IMR-90 (cell line): ENCODE data around the gene MAN2C1. TPM values are rescaled to one million over a fixed set of nuclear protein-coding genes. Genes with fewer than 3 reads are reported as not detected.

Experiments used
- ATAC-seq: fragments of 200-7000 bp; cut with Tn5 transposase; 2 replicates; pipeline ENCODE4 v1.9.1; 2020; ENCODE audit warnings: low read depth, mild to moderate bottlenecking, moderate library complexity
- BruUV-seq: library from RNA; stranded (reverse); fragments of 400-500 nt; replicated peaks from 2 replicates; lab custom pipeline; 2021; lab: Mats Ljungman, UMichigan
- CTCF ChIA-PET: fragments of 300-600 bp; formaldehyde crosslinking; extraction: SDS; loops from one replicate; lab custom pipeline; 2021; ENCODE audit warnings: antibody characterized with exemption; lab: Yijun Ruan, JAX
- POLR2A ChIA-PET: fragments of 300-600 bp; sonication (Branson Sonifier 250); formaldehyde crosslinking; loops from one replicate; lab custom pipeline; 2022; ENCODE audit warnings: antibody characterized with exemption; ENCODE audit not compliant: unreplicated experiment; lab: Charles Lee
- DNase-seq: peaks from one replicate; pipeline ENCODE4 v3.0.0; 2013
- H2AFZ ChIP-seq: replicated peaks from 2 replicates; pipeline ENCODE3; 2013; ENCODE audit warnings: low read length, mild to moderate bottlenecking; ENCODE audit not compliant: poor library complexity
- H2AK5ac ChIP-seq: 2 replicates; pipeline ENCODE4 v1.6.1; 2013; ENCODE audit warnings: low read depth, low read length, inconsistent platforms
- H2AK9ac ChIP-seq: replicated peaks from 2 replicates; pipeline ENCODE3; 2013; ENCODE audit warnings: mild to moderate bottlenecking, low read depth, low read length, moderate library complexity; ENCODE audit not compliant: poor library complexity
- H2BK120ac ChIP-seq: 2 replicates; pipeline ENCODE4 v1.6.1; 2013; ENCODE audit warnings: low read depth, low read length, inconsistent platforms
- H2BK15ac ChIP-seq: 3 replicates; pipeline ENCODE4 v1.6.1; 2013; ENCODE audit warnings: low read depth, low read length, inconsistent platforms
- H2BK20ac ChIP-seq: 2 replicates; pipeline ENCODE4 v1.6.1; 2013; ENCODE audit warnings: low read depth, mild to moderate bottlenecking, inconsistent platforms, low read length, moderate library complexity
- H2BK5ac ChIP-seq: 2 replicates; pipeline ENCODE4 v1.6.1; 2013; ENCODE audit warnings: mild to moderate bottlenecking, low read depth, low read length, inconsistent platforms; ENCODE audit not compliant: poor library complexity, severe bottlenecking
- H3K14ac ChIP-seq: replicated peaks from 2 replicates; pipeline ENCODE4 v1.6.1; 2013; ENCODE audit warnings: low read depth, low read length, inconsistent platforms
- H3K18ac ChIP-seq: 2 replicates; pipeline ENCODE4 v1.6.1; 2013; ENCODE audit warnings: low read depth, low read length, control low read depth
- H3K23ac ChIP-seq: 2 replicates; pipeline ENCODE4 v1.6.1; 2013; ENCODE audit warnings: low read depth, low read length, inconsistent platforms
- H3K27ac ChIP-seq: 2 replicates; pipeline ENCODE4 v1.5.1; 2013; ENCODE audit warnings: mild to moderate bottlenecking, control low read depth, low read length; ENCODE audit not compliant: insufficient read depth
- H3K27me3 ChIP-seq: 2 replicates; pipeline ENCODE4 v1.6.1; 2013; ENCODE audit warnings: low read length; ENCODE audit not compliant: control insufficient read depth, insufficient read depth
- H3K36me3 ChIP-seq: 2 replicates; pipeline ENCODE4 v1.6.1; 2013; ENCODE audit warnings: low read length, mixed read lengths; ENCODE audit not compliant: control insufficient read depth, insufficient read depth
- H3K4ac ChIP-seq: 2 replicates; pipeline ENCODE4 v1.6.1; 2013; ENCODE audit warnings: low read depth, low read length, inconsistent platforms
- H3K4me1 ChIP-seq: 2 replicates; pipeline ENCODE4 v1.6.1; 2013; ENCODE audit warnings: low read length, mixed read lengths; ENCODE audit not compliant: control insufficient read depth, insufficient read depth
- H3K4me2 ChIP-seq: 2 replicates; pipeline ENCODE4 v1.6.1; 2013; ENCODE audit warnings: low read depth, mild to moderate bottlenecking, control low read depth, low read length, moderate library complexity
- H3K4me3 ChIP-seq: 2 replicates; pipeline ENCODE4 v1.5.1; 2013; ENCODE audit warnings: low read depth, mild to moderate bottlenecking, control low read depth, low read length, moderate library complexity; ENCODE audit not compliant: insufficient read depth
- H3K56ac ChIP-seq: 2 replicates; pipeline ENCODE4 v1.6.1; 2013; ENCODE audit warnings: low read length, inconsistent platforms; ENCODE audit not compliant: insufficient read depth; ENCODE audit errors: extremely low read depth
- H3K79me1 ChIP-seq, 2 experiments: 2 replicates each; pipeline ENCODE4 v1.6.1; 2013; ENCODE audit warnings: low read length in 2 of 2, inconsistent platforms in 1 of 2, low read depth in 1 of 2
- H3K9ac ChIP-seq: 2 replicates; pipeline ENCODE4 v1.6.1; 2013; ENCODE audit warnings: low read depth, low read length, control low read depth
- H3K9me1 ChIP-seq: 2 replicates; pipeline ENCODE4 v1.6.1; 2013; ENCODE audit warnings: low read length, inconsistent platforms; ENCODE audit not compliant: insufficient read depth
- H3K9me3 ChIP-seq: 2 replicates; pipeline ENCODE4 v1.6.1; 2013; ENCODE audit warnings: low read length; ENCODE audit not compliant: control insufficient read depth, insufficient read depth
- H4K20me1 ChIP-seq: 2 replicates; pipeline ENCODE4 v1.6.1; 2013; ENCODE audit warnings: low read length, inconsistent platforms; ENCODE audit not compliant: insufficient read depth
- H4K5ac ChIP-seq: 2 replicates; pipeline ENCODE4 v1.6.1; 2013; ENCODE audit warnings: mild to moderate bottlenecking, low read depth, low read length, control low read depth
- H4K8ac ChIP-seq, 2 experiments: 2 replicates each; pipeline ENCODE4 v1.6.1; 2013; ENCODE audit warnings: low read depth in 2 of 2, low read length in 2 of 2, control low read depth in 1 of 2, inconsistent platforms in 1 of 2
- H4K91ac ChIP-seq: 2 replicates; pipeline ENCODE4 v1.6.1; 2013; ENCODE audit warnings: low read depth, low read length, inconsistent platforms; ENCODE audit not compliant: insufficient read depth
- MAFK ChIP-seq: IDR thresholded peaks from 2 replicates; pipeline ENCODE4 v1.6.1; 2012; ENCODE audit warnings: low read depth, low read length, improper control_type of control experiment
- SMC3 ChIP-seq: fragments of 150-350 bp; IDR thresholded peaks from 2 replicates; pipeline ENCODE4 v1.6.1; 2016; ENCODE audit warnings: low read depth, mild to moderate bottlenecking, antibody characterized with exemption, low read length, moderate library complexity
- WGBS, 2 experiments: methylation state at CpG; one replicate each; pipeline versions ENCODE4 v1.1.5 to v1.1.7; 2013; ENCODE audit warnings: missing lambda C conversion rate in 2 of 2; ENCODE audit not compliant: insufficient read length in 1 of 2; ENCODE audit errors: extremely low coverage in 2 of 2; 5-methylcytosine and 5-hydroxymethylcytosine counted together
- dilution Hi-C: fragments of 300-500 bp; cut with HindIII; formaldehyde crosslinking; loops from one replicate; pipeline ENCODE4 v1.14.3; 2018; ENCODE audit warnings: low sequenced_read_pairs; ENCODE audit not compliant: unreplicated experiment
- in situ Hi-C: fragments of 300-500 bp; cut with MboI; formaldehyde crosslinking; loops from 3 replicates; pipeline ENCODE4 v1.14.3; 2019; ENCODE audit warnings: low sequenced_read_pairs, inconsistent platforms, mixed read lengths
- intact Hi-C: fragments of 100-400 bp; cut with micrococcal nuclease; formaldehyde crosslinking; loops from 2 replicates; pipeline ENCODE4 v1.10.0; 2022
- polyA plus RNA-seq, 3 experiments: library from polyadenylated mRNA; depleted of rRNA; stranded (reverse); fragments of >200 nt; gene quantifications; 2 replicates each; pipeline ENCODE4 v1.2.3, GENCODE V29; 2012; ENCODE audit warnings: low replicate concordance in 1 of 3
- total RNA-seq: library from RNA; depleted of rRNA; stranded (reverse); fragments of >200 nt; gene quantifications from 2 replicates; pipeline ENCODE4 v1.2.3, GENCODE V29; 2012

MAN2C1 gene
- total and polyA plus RNA-seq, 2 of the 4 experiments (the other 2 are of a cell fraction) = 34.8 to 153 TPM

DNA sequence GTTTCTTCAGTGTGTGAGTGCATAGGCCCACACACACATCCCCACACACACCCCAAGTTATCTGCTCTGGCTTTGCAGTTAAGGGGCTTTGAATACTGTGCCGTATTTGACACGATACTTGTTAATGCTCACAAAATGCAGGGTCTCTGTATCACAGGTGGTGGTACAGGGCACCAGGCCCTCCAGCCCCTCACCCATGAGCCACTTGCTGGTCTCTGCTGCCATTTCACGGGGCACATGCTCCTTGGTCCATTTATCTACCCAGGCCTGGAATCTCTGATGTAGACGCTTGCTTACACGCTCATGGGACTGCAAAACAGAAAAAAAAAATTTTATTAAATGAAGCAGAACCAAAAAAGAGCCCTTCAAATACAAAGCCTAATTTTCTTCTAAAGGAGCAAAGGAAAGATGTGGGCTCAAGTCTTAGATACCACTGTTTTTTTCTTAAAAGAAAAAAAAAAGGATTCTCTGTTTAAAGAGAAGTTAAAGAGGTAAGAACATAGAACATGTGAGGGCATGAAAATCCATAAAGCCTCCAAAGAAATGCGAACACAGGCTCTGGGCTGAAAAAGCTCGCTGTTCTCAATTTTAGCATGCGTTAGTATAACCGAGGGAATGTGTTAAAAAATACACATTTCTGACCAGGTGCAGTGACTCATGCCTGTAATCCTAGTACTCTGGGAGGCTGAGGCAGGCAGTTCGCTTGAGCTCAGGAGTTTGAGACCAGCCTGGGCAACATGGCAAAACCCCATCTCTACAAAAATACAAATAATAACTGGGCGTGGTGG, 3.7 kb upstream of the MAN2C1 start:
- dilution Hi-C loops (no loop called here), in situ Hi-C loops (no loop called here), intact Hi-C loops (no loop called here)
- Histone ChIP-seq H3K36me3 (peaks cover 31% of the 10 kb centered on the region), H3K56ac (no peak overlapping the region), H3K4me1 (peaks cover 4% of the 10 kb centered on the region), H2BK5ac (no peak overlapping the region), H2AK5ac (no peak overlapping the region), H2AFZ (no peak overlapping the region), H4K5ac (no peak overlapping the region), H3K9me1 (peaks cover 4% of the 10 kb centered on the region; the same call in 1 of the 2 replicates), H3K27ac (no peak overlapping the region), H2BK20ac (no peak overlapping the region), H3K4me3 (no peak overlapping the region), H3K23ac (no peak overlapping the region), H3K18ac (no peak overlapping the region), H4K8ac (no peak overlapping the region), H3K4ac (no peak overlapping the region), H3K14ac (no peak overlapping the region), H4K91ac (no peak overlapping the region), H4K20me1 (peaks cover 13% of the 10 kb centered on the region; the same call in 1 of the 2 replicates), H3K9me3 (no peaks in the 10 kb centered on the region), H2AK9ac (no peak overlapping the region), H3K79me1 (peaks cover 54 to 60% of the 10 kb centered on the region in 2 experiments), H2BK15ac (no peak overlapping the region), H2BK120ac (no peak overlapping the region), H3K4me2 (no peak overlapping the region), H3K27me3 (no peaks in the 10 kb centered on the region), H3K9ac (no peak overlapping the region)
- POLR2A ChIA-PET = no interaction called here
- ATAC-seq (no peak), DNase-seq (no peak)
- CTCF ChIA-PET = interaction anchor here (0.7 kb wide), 1 partner anchor 95 kb away, joined by 9 read pairs; no protein-coding TSS in a partner anchor
- TF ChIP-seq SMC3 (no peak), MAFK (no peak)
- WGBS, 2 experiments = 100% methylated on average over 4 of the region's 11 CpGs; no CpG with 5 or more reads in 1 of the 2 experiments
- no TSS peak for BruUV-seq
